ENCODE results near the gene LRRC4.

DNA sequence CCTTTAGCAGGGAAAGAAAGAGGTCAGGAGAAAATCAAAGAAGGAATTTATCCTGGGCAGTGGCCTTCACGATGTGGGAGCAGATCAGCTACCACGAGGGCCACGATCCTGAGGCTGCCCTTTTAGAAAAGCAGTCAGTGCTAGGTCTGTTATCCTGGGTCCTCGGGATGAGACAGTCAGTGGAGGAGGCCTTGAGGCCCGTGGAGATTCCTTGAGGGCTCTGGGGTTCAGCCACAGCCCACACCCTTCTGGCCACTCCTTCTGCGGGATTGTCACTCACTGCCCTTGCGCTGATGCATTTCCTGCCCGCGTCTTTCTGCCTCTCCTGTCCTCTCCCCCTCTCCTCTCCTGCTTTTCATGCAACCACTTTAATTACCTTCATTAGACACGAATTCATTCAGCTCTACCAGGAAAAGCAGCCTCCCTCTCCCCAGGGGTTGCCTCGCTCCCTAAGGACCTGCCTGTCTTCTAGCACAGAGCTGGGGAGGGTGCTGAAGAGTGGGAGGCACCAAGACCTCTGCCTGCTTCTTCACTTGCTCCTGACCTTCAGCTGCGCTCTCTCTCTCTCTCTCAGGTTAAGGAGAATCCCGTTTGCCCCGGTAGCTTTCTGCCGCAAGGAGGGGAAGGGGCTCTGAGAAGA is 42.6 kb upstream of the LRRC4 start:
- no peak for TF ChIP-seq YY1 (IDR thresholded peaks at IDR 0.05; ENCODE audit: insufficient read depth, insufficient read length)
- no peak for TF ChIP-seq ZNF274 (IDR thresholded peaks at IDR 0.05; ENCODE audit: low read depth, low read length)
- TF ChIP-seq SUZ12 (IDR thresholded peaks at IDR 0.05; ENCODE audit: extremely low read depth, insufficient read depth, insufficient read length), result no peak

All from NT2/D1 (cell line).